Skin epidermis (tissue), 12 donors: ENCODE results near the gene WDR11.

Source experiments
- H3K27ac ChIP-seq, 21 experiments: fragments of 200-600 bp; sonication (generic) in 11 of 21; one replicate each; pipeline ENCODE4 v1.5.0; 2020; ENCODE audit warnings: mild to moderate bottlenecking in 3 of 21, inconsistent platforms in 2 of 21, moderate library complexity in 2 of 21
- H3K4me3 ChIP-seq, 7 experiments: fragments of 200-600 bp; sonication (generic) in 2 of 7; one replicate each; pipeline ENCODE4 v1.5.0; 2020; ENCODE audit warnings: inconsistent platforms in 2 of 7, mild to moderate bottlenecking in 2 of 7, moderate library complexity in 1 of 7

WDR11 gene

DNA sequence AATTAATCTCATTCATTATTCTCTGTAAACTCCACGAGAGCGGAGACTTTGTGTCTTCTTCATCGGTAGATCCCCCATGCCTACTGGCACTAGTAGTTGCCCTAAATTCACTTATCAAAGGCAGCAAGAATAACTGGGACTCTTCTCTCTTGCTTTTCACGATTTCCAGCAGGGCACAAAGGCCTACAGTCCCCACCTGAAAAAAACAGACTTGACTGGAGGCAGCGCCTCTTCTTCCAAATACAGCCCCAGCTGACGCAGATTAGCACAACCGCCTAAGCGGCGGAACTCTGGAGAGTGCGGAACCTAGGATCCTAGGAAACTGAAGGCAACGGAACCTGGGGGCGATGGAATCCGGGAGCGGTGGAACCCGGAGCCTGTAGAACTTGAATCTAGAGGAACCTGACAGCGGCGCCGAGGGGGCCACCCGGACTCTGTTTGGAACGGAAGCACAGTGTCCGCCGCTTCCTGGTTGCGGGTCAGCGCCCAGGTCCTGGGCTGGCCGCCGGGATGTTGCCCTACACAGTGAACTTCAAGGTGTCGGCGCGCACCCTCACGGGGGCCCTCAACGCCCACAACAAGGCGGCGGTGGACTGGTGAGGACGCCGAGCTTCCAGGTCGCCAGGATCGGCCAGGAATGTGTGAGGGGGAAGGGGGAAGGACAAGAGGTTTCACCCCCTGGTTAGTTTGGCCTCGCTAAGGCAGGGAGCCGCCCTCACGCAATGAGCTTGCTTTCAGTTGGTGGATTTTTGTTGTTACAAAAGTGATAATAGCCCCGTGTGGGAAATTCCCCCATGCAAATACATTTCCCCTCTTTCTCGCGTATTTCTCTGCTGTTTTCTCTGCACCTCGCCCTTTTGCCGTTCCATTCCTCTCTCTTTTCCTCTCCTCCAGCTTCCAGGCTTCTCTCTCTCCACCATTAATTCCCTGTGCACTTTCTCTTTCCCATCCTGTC is at the start of gene WDR11:
WDR11 (plus strand) TSS at position 452 of the 955 bp plus-strand sequence; CDS start at position 511, 59 bp downstream.
- Histone ChIP-seq H3K27ac (peak within 1 kb of the TSS; percentile 39 to 92 (median 85)), H3K4me3 (peak within 1 kb of the TSS; percentile 59 to 92 (median 81))

DNA sequence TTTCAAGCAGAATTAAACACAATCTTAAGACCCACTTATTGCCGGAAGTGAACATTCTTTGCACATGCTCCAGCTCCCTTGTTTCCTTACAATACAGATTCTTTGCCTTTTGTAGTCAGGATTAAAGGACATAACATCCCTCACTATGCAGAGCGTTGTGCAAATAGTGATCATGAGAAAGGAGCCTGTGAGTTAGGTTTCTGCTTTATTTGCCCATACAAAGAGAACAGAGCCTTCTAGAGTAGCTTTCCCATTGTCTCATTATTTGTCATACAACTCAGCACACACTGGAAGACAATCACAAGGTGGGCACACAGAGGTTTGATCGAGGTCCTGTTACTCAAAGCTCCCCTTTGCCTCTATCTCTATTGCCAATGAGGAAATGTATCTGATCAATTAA is 48.2 kb upstream of the WDR11 start:
- H3K27ac ChIP-seq: no peak overlapping the region
- no peak overlapping the region for H3K4me3 ChIP-seq

GRCh38 chr10:120803972-120804371 is 47.2 kb upstream of the WDR11 start:
- H3K4me3 ChIP-seq: no peak overlapping the region
- H3K27ac ChIP-seq: no peak overlapping the region

DNA sequence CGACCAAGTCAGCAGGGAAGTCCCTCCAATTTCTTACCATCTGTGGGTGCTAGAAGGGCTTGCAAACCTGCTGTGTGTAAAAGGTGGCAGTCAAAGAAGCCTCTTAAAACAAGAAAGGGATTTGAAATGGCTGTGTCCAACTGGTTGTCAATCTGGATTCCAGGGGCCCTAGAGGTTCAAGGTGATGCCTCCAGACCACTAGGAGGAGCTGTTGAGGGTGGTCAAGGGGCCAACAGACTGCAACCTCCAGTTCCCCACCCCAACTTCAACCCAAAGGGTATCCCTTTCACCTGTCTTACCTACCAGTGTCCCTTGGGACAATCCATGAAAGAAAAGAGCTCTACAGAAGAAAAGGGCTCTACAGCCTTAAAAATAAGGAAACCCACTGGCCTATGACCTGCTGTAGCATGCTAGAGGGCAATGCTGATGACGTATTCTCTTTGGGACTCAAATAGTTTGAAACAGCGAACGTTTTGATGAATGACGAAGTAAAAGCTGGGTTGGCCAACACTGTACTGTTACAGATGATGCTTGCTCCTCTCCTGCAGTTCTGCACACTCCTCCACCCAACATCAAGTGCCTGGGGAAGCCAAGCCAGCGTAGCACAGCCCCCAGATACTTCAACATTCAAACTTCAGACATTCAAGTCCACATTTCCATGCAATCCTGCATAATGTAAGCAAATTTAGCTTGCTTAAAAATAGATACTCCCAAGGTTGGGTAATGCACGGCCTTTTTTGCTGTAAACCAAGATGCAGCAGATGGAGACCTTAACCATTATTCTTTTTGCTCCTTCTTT is 45.9 kb upstream of the WDR11 start:
- H3K27ac ChIP-seq: no peak overlapping the region
- H3K4me3 ChIP-seq: no peak overlapping the region

GRCh38 chr10:120806081-120806480 is 45.1 kb upstream of the WDR11 start:
- Histone ChIP-seq H3K27ac (no peak overlapping the region), H3K4me3 (no peak overlapping the region)

DNA sequence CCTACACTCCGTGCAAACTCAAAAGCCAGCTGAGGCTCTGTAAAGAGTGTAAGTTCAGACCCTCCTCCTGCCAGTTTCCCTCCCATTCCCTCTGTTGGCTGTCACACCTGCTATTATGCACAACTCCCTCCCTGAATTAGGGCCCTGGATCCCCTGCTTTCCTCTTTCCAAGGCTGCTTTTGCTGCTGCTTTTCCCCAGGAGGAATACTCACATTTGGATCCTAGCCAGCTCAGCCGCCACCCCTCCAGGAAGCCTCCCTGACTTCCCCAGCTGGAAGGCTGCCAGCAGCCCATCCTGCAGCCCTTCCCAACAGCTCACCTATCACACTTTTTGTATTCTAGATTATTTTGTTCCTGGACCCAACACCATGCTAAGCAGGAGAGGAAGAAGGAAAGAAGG is 40.9 kb upstream of the WDR11 start:
- no peak overlapping the region for H3K4me3 ChIP-seq
- H3K27ac ChIP-seq: no peak overlapping the region

DNA sequence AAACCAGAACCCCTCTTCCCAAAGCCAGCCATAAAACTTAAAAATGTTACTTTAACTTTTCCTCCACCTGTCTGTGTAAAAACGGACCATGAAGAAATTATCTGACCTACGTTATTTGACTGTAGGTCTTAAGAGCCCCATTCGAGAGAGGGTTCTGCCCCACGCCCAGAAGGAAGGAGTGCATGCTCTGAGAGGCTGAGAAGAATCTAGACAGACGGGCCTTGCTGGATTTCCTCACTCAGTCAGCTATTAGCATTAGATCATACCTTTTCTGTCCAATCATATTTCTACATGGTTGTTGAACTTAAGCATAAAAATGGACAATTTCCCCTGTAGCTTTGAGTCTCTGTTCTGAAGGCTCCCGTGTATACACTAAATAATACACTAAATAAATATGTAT is 38.1 kb upstream of the WDR11 start:
- Histone ChIP-seq H3K27ac (no peak overlapping the region), H3K4me3 (no peak overlapping the region)

DNA sequence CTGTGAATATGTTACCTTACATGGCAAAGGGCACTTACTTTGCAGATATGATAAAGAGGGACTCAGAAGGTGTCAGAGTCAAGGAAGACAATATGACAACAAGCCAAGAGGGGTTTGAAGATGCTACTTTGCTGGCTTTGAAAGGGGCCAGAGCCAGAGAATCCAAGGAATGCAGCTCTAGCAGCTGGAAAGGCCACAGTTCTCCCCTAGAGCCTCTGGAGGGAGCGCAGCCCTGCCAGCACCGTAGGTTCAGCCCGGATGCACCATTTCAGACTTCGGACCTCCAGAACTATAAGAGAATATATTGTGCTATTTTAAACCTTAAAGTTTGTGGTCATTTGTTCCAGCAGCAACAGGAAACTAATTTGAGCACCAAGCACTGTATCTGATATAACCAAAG is 32.9 kb upstream of the WDR11 start:
- no peak overlapping the region for H3K4me3 ChIP-seq
- H3K27ac ChIP-seq: no peak overlapping the region

DNA sequence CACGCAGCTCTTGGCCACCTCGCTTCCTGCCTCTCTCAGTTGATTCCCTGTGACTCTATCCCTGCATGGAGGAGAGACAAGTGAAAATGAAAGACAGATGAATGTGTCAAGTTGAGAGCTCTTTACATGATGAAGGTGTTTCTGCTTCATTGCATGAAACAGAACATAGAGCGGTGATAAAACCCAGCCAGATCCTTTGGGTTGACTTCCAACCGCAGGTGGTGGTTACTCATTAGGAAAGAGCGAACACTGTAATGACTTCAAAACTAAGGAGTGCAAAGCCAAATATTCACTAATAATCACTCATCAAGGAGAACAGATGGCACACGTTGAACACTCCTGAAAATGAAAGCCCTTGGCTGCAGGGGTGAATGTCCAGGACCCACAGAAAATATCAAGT is 31.8 kb upstream of the WDR11 start:
- Histone ChIP-seq H3K27ac (no peak overlapping the region), H3K4me3 (no peak overlapping the region)

GRCh38 chr10:120823266-120823665 is 27.9 kb upstream of the WDR11 start:
- Histone ChIP-seq H3K4me3 (no peak overlapping the region), H3K27ac (peak overlapping the region in 1 of 21 experiments; percentile 3)

GRCh38 chr10:120824881-120825309 is 26.3 kb upstream of the WDR11 start:
- no peak overlapping the region for H3K4me3 ChIP-seq
- no peak overlapping the region for H3K27ac ChIP-seq

- Histone ChIP-seq H3K4me3 (no peak overlapping the region), H3K27ac (no peak overlapping the region)
Observed at GRCh38 chr10:120825878-120826769, 25.0 kb upstream of the WDR11 start.

- H3K27ac ChIP-seq: no peak overlapping the region
Observed at GRCh38 chr10:120827251-120827875, 23.8 kb upstream of the WDR11 start.

GRCh38 chr10:120828763-120829319 is 22.3 kb upstream of the WDR11 start:
- Histone ChIP-seq H3K27ac (no peak overlapping the region), H3K4me3 (no peak overlapping the region)

More at GRCh38 chr10:120827251-120827875, 23.8 kb upstream of the WDR11 start:
- no peak overlapping the region for H3K4me3 ChIP-seq

- H3K4me3 ChIP-seq: no peak overlapping the region
- no peak overlapping the region for H3K27ac ChIP-seq
Observed at GRCh38 chr10:120832106-120832505, 19.1 kb upstream of the WDR11 start.

- H3K27ac ChIP-seq: no peak overlapping the region
Observed at GRCh38 chr10:120833222-120833928, 17.8 kb upstream of the WDR11 start.

DNA sequence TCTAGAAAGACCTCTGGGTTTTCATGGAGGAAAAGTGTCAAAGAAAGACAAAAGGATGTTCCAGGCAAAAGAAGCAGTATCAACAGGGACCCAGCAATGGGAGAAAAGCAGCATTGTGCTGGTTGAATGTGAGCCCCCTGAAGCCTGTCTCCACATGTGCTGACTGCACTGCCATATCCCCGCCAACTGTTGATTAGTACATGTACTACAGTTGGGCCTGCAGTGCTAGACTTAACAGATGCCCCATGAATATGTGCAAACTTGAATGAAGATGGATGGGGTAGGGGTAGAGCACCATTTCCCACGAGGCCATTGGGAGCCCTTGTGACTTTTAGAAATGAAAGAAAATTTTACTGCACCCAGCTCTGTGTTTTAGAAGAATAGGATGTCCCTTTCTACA is 15.6 kb upstream of the WDR11 start:
- no peak overlapping the region for H3K4me3 ChIP-seq

More at GRCh38 chr10:120833222-120833928, 17.8 kb upstream of the WDR11 start:
- H3K4me3 ChIP-seq: no peak overlapping the region

GRCh38 chr10:120838941-120839340 is 12.2 kb upstream of the WDR11 start:
- Histone ChIP-seq H3K4me3 (no peak overlapping the region), H3K27ac (no peak overlapping the region)

More for the DNA sequence above, 15.6 kb upstream of the WDR11 start:
- H3K27ac ChIP-seq: no peak overlapping the region
